T-helper 1 cell treated with Interleukin-12 subunit alpha and Interleukin-12 subunit beta and Interleukin-4 antibody, amounts not matched to agents 30 ng/mL and 1 ng/mL, for 36 hours (primary cell): ENCODE data around the gene IL10. TPM values are rescaled to one million over a fixed set of nuclear protein-coding genes. Genes with fewer than 3 reads are reported as not detected.

Experiments
- total RNA-seq: library from RNA; stranded (reverse); gene quantifications from 2 replicates; pipeline ENCODE4 v1.2.3, GENCODE V29; 2022

IL10 gene
- total RNA-seq, 1 donor from 2014 or later, result 1.7 TPM

Other genes starting within 250 kb of the IL10 start
- gene EIF2D, start 160.0 kb downstream of the IL10 start, total RNA-seq, result 49.3 and 49.5 TPM in 2 replicates
- gene DYRK3, start 137.0 kb downstream of the IL10 start, total RNA-seq, result 11.2 and 13.6 TPM in 2 replicates
- 98.5 and 100 TPM in 2 replicates for gene MAPKAPK2, start 87.6 kb downstream of the IL10 start, total RNA-seq
- not detected in 2 replicates for gene IL19, start 1.7 kb downstream of the IL10 start, total RNA-seq
- gene IL20, start 93.1 kb upstream of the IL10 start, total RNA-seq, result not detected in 2 replicates
- gene IL24, start 124.9 kb upstream of the IL10 start, total RNA-seq, result 0.25 and 0.39 TPM in 2 replicates
- 65.7 and 70.9 TPM in 2 replicates for gene FCMR, start 149.4 kb upstream of the IL10 start, total RNA-seq
- 0.05 TPM in 1 of 2 replicates, not detected in the other for gene PIGR, start 174.0 kb upstream of the IL10 start, total RNA-seq
- 0.15 and 0.17 TPM in 2 replicates for gene FCAMR, start 198.0 kb upstream of the IL10 start, total RNA-seq